GM21360 (cell line): ENCODE data around the gene SLC23A2.
"Not testable (repeated sequence)": the region's sequence is repeated elsewhere in the genome, so short reads cannot be mapped to it uniquely, and the experiment has no call there.

Experiments
- ATAC-seq: cut with Tn5 transposase; IDR thresholded peaks from one replicate; pipeline ENCODE4 v1.9.1; 2021; ENCODE audit warnings: mild to moderate bottlenecking, moderate library complexity; ENCODE audit not compliant: unreplicated experiment

SLC23A2 gene

DNA sequence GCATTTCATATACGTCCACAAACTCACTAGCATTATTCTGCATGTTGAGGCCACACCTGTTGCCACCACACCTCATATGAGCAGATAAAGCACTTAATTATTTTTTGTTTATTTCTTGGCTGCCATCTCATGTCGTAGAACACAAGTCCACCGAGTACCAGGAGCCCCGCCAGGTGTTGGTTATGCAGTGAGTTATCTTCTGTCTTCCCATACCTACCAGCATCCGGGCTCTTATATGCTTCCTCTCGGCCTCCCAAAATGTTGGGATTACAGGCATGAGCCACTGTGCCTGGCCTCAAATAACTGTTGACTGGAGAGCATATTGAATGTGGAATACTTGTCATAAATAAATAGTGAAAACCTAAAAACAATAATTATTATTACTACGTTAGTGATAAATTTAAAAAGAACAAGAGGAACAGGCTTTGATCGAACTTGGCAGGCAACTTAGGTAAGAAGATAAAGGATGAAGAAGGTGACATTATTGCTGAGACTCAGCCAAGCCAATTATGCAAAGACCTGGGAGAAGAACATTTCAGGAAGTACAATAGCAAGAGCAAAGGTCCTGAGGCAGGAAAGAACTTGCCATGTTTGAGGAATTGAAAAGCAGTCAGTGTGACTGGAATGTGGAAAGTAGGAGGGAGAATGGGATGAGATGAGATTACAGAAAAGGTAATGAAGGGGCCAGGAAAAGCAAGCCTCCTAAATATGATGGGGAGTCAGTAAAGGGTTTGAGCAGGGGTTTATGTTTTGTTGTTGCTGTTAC is 12.6 kb upstream of the SLC23A2 start:
- no peak for ATAC-seq

DNA sequence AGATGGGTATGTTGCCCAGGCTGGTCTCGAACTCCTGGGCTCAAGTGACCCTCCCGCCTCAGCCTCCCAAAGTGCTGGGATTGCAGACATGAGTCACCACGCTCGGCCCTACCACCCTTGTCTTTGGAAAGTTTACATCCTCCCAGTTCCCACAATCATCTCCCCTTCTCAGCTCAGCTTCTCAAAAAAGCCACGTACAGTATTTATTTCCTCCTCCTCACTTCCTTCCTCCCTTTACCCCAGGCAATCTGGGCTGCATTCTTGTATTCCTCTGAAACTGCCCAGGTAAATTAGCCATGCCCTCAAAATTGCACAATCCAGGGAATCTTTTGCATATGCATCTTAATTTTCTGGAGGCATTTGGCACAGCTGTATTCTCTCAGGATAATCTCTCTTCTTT is 7.4 kb upstream of the SLC23A2 start:
- no peak for ATAC-seq

DNA sequence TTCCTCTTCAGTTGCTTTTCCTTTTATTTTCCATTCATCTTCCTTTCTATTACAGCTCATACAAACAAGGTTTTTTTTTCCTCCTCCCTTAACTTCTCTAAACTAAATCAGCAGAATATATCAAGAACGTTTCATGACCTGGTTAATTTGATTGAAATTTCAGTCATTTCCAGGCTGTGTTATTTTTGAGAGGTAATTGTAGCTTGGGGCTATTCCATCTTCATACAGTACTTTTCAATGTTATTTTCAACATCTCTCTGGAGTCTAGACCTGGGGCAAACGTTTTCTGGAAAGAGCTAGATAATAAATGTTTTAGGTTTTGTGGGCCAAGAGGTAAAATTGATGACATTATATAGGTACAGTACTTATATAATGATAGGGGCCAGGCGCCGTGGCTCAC is 4.0 kb upstream of the SLC23A2 start:
- no peak for ATAC-seq

DNA sequence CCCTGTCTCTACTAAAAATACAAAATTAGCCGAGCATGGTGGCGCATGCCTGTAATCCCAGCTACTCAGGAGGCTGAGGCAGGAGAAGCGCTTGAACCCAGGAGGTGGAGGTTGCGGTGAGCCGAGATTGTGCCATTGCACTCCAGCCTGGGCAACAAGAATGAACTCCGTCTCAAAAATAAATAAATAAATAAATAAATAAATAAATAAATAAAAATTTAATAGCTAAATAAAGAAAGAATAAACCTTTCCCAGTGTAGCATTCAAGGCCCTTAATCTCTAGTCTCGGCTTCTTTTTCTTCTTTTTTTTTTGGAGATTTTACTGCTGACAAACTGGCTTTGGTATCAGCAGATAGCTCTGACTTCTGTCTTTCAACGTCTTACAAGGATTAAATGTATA is 3.5 kb upstream of the SLC23A2 start:
- not testable (repeated sequence) for ATAC-seq

DNA sequence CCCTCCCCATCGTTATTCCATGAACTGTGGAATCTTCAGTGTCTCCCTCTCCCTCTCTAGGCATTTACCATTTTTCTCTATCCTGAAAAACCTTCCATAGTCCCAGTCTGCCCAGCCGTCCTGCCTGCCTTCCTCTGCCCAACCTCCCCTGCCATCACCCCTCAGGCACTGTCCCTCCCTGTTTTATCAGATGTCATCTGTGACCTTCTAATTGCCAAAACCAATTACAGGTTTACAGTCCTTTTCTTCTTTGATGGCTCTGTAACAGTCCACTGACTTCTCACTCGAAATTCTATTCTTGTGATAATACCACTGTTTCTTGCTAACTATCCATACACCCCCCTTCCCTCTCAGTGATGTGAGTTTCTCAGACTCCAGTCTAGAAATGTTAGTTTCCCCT is 2.3 kb upstream of the SLC23A2 start:
- ATAC-seq: no peak

DNA sequence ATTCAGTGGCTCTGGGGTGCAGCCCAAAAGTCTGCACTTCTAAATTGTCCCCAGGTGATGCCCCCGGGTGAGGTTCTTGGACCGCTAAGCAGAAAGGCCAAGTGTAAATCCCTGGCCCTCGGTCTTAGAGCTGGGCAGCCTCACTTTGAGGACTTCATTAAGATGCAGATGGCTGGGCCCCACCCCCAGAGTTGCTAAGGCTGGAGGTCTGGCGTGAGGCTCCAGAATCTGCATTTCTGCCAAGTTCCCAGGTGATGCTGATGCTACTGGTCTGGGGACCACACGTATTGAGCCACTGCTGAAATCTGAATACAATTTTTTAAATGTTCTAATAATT is 735 bp upstream of the SLC23A2 start:
- ATAC-seq: no peak

DNA sequence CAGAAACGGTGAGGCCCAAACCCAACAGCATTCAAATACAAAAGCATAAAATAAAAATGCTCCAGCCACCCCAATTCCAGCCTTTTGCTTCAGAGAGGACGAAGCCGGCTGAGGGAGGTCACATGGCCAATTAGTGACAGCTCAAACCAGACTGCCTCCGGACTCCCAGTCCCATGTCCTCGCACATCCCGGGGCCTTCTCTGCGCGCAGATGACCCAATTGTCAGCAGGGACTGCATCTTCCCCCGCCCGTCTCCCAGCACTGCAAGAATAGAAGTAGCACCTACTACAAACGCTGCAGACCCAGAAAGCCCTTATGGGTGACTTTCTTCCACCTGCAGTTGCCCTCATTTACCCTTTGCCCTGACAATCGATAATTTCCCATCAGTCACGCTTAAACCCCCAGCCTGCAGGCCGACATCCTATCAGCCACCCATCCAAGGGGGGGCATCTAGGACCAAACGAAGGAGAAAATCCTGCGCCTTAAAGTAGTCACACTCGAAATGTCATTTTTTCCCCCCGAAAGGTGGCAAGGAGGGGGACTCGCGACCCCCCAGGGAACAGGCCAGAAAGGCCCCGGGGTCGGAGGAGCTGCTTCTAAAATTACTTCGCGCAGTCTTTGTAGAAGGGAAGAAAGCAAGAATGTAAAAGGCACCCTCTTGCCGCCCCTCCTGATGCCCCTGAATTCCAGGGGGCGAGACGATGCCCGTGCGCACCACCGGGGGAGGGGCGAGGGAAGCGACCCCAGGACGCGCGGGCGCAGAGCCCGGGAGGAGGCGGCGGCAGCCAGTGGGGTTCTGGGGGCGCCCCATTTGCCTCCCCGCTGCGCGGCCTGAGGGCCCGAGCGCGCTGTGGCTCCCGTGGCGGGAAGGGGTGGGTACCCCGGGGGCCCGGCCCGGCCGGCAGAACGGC is 792 bp downstream of the SLC23A2 start:
- no peak for ATAC-seq

DNA sequence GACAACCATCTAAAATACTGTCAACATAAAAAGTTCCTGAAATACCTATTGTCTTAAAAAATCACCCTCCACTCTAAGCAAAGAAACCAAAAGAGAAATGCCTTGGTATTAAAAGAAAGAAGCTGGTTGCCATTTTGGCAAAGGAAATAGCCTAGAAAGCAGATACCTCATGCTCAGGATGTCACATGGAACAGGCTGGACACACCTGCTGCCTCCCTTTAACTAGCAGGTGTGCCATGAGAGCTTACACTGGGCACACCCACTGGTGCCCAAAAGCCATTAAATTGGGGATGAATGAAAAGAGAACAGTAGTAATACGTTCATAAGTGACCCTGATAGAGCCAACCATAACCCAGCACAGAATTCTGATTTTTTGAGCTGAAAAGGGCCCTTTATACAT is 1.5 kb downstream of the SLC23A2 start:
- no peak for ATAC-seq

DNA sequence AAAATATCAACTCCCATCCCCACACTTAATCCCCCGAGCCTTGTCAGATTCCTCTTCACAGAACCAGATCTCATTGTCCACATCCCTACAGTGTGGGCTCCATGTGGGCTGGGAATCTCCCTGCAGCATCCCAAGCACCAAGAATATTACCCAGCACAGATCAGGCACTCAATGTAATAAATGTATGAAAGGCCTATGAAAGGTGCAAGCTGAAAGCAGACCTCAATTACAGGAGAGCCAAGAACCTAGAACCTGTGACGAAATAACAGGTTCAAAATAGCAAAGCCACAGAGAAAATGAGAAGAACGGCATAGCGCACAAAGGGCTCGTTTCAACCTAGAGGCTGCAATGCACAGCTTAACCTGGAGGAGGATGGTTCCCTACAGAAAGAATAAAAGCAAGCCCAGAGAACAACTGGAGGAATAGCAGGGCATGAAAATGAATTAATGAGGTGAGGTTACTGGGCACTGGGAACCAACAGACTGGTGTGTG is 3.1 kb downstream of the SLC23A2 start:
- ATAC-seq: peak; percentile 47

DNA sequence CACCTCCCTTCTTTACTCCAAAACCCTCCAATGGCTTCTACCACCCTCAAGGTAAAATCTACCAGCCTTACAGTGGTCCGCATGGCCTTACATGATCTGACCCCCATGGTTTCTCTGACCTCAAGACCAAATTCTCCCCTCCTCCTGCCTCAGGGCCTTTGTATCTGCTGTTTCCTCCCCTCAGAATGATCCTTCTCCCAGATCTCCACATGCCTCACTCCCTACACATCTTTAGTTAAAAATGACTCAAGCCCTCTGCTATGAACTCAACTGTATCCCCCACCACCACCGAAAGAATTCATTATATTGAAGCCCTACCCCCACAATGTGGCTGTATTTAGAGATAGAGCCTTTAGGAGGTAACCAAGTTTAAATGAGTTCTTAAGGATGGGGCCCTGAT is 4.1 kb downstream of the SLC23A2 start:
- ATAC-seq: no peak

DNA sequence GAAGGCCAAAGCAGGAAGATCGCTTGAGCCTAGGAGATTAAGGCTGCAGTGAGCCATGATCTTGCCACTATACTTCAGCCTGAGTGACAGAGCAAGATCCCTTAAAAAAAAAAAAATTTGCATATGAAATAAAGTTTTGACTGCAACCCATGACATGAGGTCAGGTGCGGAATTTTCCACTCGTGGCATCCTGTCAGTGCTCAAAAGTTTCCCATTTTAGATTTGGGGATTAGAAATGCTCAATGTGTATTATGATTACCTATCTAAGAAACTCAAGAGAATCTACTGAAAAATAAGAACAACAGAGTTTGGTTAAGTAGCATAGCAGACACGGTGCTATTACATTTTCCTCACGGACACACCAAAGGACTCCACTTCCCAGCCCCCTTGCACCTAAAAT is 11.7 kb downstream of the SLC23A2 start:
- no peak for ATAC-seq

DNA sequence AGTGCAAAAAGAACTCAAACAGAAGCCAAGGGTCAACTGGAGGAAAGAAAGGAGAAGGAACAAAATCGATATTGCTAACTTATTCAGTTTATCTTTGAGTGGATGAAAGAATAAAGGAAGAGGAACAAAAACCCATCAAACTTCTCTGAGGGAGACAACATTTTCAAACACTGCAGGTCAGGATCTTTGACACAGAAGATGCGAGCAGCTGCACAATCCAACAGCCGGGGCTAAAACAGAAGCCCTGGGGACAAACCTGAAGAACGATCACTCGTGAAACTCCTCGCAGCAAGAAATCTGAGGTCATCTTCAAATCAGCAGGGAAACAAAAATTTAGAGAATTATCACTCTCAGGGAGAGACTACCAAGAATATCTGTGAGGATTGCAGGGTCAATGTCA is 14.2 kb downstream of the SLC23A2 start:
- no peak for ATAC-seq

DNA sequence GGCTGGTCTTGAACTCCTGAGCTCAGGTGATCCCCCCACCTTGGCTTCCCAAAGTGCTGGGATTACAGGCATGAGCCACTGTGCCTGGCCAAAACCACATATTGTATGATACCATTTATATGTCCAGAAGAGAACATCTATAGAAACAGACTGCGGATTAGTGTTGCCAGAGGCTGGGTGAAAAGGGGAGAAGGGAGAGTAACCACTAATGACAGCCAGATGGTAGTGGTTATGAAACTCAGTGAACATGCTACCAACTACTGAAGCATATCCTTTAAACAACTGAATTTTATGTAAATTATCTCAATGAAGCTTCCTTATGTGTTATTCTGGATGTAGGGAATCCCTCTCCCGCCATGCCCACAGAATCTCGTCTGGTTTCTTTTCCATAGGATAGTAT is 15.7 kb downstream of the SLC23A2 start:
- no peak for ATAC-seq

DNA sequence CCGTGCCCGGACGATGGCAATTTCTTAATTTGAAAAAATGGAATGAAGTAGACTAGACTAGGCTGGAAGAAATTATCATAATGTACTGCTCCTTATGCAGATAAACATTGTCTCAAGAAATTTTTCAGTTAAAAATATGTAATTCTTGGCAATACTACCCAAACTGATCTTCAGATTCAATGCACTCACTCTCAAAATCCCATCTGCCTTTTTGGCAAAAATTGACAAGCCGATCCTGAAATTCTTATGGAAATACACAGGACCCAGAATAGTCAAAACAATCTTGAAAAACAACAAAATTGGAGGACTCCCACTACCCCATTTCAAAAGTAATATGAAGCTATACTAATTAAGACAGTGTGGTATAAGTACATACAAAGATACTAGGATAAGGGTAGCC is 19.0 kb downstream of the SLC23A2 start:
- ATAC-seq: no peak

DNA sequence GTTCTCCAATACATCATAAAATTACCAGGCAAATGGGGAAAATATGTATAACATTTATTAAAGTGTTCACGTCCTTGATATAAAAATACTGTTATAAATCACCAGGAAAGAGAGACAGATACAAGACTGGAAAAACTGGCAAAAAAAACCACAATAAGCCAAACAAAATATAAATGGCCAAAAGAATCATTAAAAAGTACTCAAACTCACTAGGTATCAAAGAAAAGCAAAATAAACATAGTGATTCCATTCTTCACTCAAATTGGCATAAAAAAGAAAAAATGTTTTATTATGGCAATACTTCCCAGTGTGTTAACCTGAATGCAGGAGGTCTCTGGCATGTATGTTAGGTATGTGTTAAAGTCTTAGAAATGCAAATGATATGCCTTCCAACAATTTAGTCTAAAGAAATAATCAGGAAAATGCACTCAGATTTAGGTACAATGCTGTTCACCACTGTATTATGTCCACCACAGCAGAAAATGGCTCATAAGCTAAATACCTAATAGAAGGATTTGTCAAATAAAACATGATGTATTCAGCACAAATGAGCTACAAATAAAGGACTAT is 21.4 kb downstream of the SLC23A2 start:
- no peak for ATAC-seq

DNA sequence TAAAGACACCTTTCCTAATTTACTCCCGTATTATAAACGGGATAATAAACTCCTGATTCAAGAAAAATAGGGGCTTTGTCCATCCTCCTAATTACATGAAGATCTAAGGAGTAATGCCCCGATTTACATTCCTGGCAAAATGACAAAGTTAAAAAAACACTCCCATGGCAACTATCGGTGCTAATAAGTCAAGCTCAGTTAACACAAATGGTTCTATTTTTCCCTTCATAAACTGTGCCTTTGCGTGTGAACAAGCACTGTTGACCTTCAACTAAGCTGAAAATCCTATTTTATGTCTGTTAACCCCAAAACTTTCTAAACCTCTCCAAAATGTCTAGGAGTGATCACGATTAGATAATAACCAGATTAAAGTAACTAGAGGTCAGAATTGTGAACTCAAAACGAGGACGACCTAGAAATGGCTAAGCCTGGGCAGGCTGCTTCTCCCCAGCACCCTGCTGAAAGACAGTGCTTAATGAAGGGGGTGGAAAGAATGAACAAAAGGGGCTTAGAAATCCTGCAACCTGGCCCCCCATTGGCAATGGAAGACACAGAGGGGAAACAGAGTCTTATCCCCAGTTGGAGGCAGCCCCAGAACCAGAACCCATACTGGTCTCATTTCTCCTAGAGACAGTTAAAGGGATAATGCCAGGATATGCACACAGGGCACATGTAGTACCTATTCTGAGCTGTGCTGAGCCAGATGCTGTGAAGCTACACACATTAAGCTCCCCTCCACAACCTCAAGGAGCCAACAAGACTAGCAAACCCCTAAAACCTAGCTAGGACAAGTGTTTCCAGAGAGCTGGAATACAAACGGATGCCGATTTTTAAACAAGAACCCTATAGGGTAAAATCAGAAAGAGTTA is 23.0 kb downstream of the SLC23A2 start:
- no peak for ATAC-seq

DNA sequence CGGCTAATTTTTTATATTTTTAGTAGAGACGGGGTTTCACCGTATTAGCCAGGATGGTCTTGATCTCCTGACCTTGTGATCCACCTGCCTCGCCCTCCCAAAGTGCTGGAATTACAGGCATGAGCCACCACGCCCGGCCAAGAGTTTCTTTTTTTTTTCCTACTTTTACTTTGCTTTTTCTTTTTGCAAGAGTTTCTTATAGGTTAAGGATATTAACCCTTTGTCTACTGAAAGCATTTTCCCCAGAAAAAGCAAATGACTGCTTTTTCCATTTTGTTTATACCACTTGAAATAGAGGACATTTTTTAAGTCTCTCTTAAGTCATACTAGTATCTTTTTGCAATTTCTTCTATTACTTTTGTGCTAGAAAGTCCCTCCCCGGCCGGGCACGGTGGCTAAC is 25.3 kb downstream of the SLC23A2 start:
- ATAC-seq: not testable (repeated sequence)

DNA sequence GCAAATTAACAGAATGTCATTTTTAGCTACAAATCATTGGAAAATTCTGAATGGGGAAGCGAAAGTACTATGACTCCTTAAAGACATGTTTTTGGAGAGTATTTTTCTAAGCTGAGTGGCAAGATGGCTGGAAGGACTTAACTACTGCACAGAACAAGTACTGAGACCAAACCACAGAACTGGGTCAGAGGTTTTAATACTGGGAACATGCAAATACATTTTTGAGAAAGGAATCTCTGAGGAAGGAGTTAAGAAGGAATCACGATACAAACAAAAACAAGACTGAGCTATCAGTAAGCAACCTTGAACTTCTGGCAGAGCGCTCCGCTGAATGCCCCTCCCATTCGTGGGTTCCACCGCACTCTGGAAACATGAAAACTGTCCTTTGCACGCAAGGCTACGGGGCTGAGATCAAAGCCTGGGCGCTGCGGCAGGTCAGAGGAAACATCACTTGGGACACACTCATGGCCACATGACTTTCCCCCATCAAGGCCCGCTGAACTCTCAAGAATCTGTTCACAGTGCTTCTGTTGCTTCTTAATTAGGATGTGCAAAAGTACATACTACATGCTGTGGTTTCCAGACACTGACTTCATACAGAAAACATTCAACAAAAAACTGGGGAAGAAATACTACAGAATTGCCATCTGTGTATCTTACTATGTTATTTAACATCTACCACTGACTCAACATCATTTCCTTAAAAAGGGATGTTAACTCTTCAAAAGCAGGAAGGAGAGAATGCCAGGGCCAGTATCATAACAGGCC is 27.8 kb downstream of the SLC23A2 start:
- peak; percentile 85 for ATAC-seq

DNA sequence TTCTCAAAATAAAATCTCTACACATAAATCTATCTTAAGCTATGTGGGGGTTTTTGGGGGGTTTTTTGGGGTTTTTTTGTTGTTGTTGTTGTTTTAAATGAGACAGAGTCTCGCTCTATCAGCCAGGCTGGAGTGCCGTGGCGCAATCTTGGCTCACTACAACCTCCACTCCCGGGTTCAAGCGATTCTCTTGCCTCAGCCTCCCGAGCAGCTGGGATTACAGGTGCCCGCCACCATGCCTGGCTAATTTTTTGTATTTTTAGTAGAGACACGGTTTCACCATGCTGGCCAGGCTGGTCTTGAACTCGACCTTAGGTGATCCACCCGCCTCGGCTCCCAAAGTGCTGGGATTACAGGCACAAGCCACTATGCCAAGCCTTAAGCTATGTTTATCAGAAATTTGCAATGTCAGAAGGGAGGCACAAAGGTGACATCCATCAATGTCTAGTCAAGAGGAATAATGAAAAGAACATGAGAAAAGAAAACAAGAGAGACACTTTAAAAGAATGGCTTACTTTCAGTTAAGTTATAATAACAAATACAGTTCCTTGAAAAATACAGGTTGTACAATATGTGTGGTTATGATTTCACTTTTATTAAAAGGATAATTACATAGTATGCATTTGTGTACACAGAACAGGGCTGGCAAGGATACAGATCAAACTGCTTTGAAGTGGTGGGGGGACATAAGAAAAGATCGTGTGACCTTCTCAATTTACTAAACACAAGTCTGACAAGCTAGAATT is 28.6 kb downstream of the SLC23A2 start:
- ATAC-seq: no peak
